GM08714 (cell line): ENCODE measurements around the gene MED23.

ENCODE experiments used
- H3K4me3 ChIP-seq: fragments of 200-500 bp; sonication (Bioruptor generic); 2 replicates; pipeline ENCODE4 v1.5.1; 2014; ENCODE audit warnings: mild to moderate bottlenecking, low read length, inconsistent platforms
- ZNF274 ChIP-seq: IDR thresholded peaks from 2 replicates; pipeline ENCODE4 v1.6.1; 2012; ENCODE audit warnings: mild to moderate bottlenecking, low read depth, low read length

MED23 gene

DNA sequence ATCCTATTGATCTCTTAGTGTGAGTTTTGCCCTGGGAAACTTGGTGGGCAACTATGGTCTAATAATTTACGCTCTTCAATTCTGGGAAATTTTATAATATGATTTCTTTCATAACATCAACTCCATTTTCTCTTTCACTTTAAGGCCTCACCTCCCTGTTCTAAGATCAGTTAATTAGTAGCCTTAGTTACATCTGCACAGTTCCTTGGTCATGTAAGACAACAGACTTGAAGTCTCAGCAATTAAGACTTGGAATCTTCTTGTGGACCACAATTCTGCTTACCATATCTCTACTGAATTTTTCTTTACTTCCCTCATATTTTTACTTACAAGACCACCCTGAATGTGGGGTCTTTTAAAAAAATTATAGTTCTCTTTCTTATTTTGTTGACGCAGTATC lies 17.8 kb upstream of the MED23 start:
- no peak for TF ChIP-seq ZNF274
- H3K4me3 ChIP-seq = no peak overlapping the region

DNA sequence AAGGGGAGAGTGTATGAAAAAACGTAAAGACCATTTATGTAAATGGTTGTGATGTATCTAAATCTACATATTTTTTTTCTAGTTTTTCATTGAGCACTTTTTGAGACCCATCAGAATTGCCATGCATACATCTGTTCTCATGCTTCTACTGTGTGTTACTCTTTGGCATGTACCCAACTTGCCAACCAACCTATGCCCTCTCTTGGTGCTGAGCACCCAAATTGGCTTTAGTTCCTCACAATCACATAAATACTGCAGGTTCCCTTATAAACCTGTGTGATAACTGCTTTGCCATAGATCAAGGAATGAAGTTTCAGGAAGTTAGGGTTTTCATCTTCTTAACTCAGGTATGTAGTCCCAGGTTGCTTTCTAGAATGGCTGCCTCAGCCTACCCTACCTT lies 16.9 kb upstream of the MED23 start:
- TF ChIP-seq ZNF274 = no peak

DNA sequence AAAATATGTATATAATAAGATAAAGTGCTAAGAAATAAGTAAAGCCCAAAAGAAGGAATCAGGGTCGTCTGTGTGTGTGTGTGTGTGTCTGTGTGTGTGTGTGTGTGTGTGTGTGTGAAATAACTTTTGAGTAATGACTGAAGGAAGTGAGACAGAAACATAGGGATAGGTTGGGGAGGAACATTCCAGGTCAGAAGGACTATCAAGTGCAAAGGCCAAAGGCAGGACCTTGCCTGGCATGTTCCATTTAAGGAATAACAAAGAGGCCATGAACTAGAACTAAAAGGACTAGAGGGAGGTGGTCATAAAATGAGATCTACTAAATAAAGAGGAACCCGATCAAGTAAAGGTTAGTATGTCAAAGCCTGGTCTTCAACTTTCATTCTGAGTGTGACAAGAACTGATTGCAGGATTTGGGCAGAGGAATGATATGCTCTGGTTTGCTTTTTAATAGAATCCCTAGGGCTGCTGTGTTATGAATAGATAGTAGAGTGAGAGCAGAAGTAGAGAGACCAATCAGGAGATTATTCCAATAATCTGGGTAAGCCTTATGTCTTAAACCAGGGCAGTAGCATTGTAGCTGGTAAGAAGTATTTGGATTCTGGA lies 15.9 kb upstream of the MED23 start:
- no peak overlapping the region for H3K4me3 ChIP-seq
- no peak for TF ChIP-seq ZNF274

More for the DNA sequence above, 16.9 kb upstream of the MED23 start:
- H3K4me3 ChIP-seq = no peak overlapping the region

- no peak overlapping the region for H3K4me3 ChIP-seq
- no peak for TF ChIP-seq ZNF274
Observed at GRCh38 chr6:131642987-131643611, 15.1 kb upstream of the MED23 start.

DNA sequence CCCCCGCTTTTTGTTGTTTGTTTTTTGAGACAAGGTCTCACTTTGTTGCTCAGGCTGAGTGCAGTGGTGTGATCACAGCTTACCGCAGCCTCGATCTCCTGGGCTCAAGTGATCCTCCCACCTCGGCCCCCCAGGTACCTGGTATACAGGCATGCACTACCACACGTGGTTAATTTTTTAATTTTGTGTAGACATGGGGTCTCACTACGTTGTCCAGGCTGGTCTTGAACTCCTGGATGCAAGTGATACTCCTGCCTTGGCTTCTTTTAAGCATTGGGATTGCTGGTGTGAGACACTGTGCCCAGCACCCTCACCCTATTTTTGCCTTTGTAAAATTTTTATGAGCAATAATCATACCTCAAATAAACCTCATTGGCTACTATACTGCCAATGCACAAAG lies 14.5 kb upstream of the MED23 start:
- H3K4me3 ChIP-seq = no peak overlapping the region
- no peak for TF ChIP-seq ZNF274

- no peak for TF ChIP-seq ZNF274
- no peak overlapping the region for H3K4me3 ChIP-seq
Observed at GRCh38 chr6:131641554-131641953, 13.5 kb upstream of the MED23 start.

- TF ChIP-seq ZNF274 = no peak
- no peak overlapping the region for H3K4me3 ChIP-seq
Observed at GRCh38 chr6:131640576-131640975, 12.5 kb upstream of the MED23 start.

GRCh38 chr6:131640100-131640499 lies 12.1 kb upstream of the MED23 start:
- TF ChIP-seq ZNF274 = no peak

DNA sequence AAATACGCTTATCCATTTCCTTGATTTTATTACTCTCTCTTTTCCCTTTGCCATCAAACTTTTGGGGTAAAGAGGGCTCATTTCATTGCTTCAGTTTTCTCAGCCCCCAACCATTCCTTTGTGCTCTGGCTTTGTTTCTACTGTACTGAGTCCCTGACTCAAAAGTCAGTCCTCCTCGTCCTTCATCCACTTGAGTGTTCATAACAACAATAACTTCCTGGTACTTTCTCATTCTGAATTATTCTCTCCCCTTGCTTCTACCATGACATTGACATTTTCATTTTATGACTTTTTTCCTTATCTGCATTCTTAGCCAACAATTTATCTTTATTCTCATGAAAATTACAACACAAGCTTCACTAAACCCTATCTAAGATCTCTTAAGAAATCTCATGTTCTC lies 10.0 kb upstream of the MED23 start:
- no peak for TF ChIP-seq ZNF274
- no peak overlapping the region for H3K4me3 ChIP-seq

More at GRCh38 chr6:131640100-131640499, 12.1 kb upstream of the MED23 start:
- H3K4me3 ChIP-seq = no peak overlapping the region

DNA sequence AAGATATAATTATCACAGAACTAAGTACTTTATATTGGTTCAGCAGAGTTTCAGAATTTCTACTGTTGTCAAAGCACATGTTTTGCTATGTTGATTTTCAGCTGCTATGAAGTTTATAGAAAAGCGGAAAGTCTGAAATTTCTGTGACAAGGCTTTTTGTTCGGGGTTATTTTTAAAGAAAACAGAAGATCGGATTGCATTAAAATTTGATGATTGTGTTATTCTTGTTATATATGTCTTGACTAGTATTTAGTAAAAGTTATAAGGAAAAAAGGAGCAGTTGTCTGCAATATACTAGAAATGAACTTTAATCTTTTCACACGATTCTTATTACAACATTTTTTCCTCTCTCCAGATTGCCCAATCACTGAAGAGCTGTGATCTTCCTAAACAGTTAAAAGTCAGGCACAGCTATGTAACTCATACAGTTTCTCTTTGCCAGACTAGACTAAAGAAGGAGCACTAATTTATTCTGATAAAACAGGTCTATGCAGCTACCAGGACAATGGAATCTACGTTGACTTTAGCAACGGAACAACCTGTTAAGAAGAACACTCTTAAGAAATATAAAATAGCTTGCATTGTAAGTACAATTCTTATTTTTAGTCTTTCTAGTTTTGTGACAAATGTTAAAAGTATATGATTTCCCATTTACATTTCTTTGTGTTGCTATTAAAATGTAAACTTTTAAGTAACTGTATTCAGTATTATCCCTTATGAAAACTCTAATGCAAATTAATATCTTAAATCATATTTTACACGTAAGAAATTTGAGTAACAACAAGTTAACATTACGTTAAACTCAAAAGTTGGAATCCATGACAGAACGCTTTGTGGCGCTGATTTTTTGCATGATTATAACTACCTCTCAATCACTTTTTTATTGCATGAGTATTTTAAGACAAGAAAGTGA lies 9.1 kb upstream of the MED23 start, which contains the start of gene ENPP3:
Gene ENPP3 (plus strand): TSS at position 423 of the 913 bp plus-strand sequence. CDS start 83 bp downstream, at position 506.
- no peak for TF ChIP-seq ZNF274
- no peak within 1 kb of the TSS for H3K4me3 ChIP-seq

- H3K4me3 ChIP-seq = peak overlapping the region; percentile 9; the same call in 1 of the 2 replicates
Observed at GRCh38 chr6:131635384-131636340, 7.6 kb upstream of the MED23 start.

GRCh38 chr6:131631625-131632289 lies 3.7 kb upstream of the MED23 start:
- no peak for TF ChIP-seq ZNF274

More at GRCh38 chr6:131635384-131636340, 7.6 kb upstream of the MED23 start:
- no peak for TF ChIP-seq ZNF274

DNA sequence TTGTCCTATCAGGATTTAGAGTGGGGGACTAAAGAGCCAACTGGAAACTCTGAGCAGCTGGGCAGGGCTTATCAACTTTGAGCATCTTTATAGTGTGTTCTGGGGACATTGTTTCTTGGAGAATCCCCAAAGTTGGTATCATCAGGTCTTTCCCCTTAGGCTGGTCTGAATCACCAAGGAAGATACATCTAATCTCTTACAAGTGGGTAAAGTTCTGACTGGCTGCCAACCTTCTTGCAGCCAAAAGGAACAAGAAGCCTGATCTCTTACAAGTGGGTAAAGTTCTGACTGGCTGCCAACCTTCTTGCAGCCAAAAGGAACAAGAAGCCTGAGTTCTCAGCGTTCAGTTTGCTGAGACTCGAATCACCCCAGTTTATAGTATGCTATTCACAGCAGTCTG lies 1.6 kb upstream of the MED23 start:
- TF ChIP-seq ZNF274 = no peak
- no peak overlapping the region for H3K4me3 ChIP-seq

More at GRCh38 chr6:131631625-131632289, 3.7 kb upstream of the MED23 start:
- H3K4me3 ChIP-seq = no peak overlapping the region

DNA sequence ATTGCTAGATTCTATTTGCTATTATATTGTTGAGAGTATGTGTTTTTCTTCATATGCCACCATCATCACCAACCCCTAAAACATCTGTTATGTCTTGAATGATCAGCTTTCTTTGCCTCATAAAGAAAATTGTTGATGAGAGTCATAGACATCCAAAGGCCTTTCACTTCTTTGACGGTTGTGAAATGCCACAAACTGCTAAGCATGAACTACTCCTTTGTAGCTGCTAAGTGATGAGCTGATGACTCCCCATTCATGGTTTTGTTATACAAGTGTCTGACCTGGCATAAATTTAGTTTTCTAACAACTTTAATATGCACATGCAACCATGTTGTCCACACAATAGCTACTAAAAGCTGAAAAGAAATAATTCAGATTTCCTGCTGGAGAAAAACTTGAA lies 684 bp upstream of the MED23 start:
- no peak for TF ChIP-seq ZNF274
- H3K4me3 ChIP-seq = no peak overlapping the region
